Lower leg skin (tissue), 3 donors: Measurements from ENCODE around the gene SRSF1.

ENCODE experiments used
- POLR2A ChIP-seq, 2 donors: fragments of 450-650 bp; IDR thresholded peaks; one replicate each; pipeline ENCODE4 v1.6.1; 2016 to 2017; ENCODE audit warnings: antibody characterized with exemption in 2 of 2, mild to moderate bottlenecking in 1 of 2, moderate library complexity in 1 of 2
- TF ChIP-seq, protein P1 (sequence below), 3 donors: fragments of 450-650 bp; IDR thresholded peaks; one replicate each; pipeline ENCODE4 v1.5.1; 2016; ENCODE audit warnings: antibody characterized with exemption in 3 of 3, mild to moderate bottlenecking in 3 of 3, moderate library complexity in 2 of 3

DNA sequence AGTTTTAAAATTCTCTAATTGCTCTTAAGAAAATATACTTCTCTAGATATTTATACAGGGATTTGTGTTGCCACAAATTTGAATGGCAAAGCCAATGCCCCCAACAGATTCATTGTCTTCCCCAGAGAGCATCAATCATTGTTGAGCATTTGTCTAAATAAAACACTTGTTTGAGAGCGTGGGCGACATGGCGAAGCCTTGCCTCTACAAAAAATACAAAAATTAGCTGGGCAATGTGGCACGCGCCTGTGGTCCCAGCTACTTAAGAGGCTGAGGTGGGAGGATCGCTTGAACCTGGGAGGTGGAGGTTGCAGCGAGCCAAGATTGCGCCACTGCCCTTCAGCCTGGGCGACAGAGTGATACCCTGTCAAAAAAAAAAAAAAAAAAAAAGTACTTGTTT, 13.4 kb upstream of the SRSF1 start:
- no peak for TF ChIP-seq POLR2A (IDR thresholded peaks at IDR 0.05)
- TF ChIP-seq, protein P1, sequence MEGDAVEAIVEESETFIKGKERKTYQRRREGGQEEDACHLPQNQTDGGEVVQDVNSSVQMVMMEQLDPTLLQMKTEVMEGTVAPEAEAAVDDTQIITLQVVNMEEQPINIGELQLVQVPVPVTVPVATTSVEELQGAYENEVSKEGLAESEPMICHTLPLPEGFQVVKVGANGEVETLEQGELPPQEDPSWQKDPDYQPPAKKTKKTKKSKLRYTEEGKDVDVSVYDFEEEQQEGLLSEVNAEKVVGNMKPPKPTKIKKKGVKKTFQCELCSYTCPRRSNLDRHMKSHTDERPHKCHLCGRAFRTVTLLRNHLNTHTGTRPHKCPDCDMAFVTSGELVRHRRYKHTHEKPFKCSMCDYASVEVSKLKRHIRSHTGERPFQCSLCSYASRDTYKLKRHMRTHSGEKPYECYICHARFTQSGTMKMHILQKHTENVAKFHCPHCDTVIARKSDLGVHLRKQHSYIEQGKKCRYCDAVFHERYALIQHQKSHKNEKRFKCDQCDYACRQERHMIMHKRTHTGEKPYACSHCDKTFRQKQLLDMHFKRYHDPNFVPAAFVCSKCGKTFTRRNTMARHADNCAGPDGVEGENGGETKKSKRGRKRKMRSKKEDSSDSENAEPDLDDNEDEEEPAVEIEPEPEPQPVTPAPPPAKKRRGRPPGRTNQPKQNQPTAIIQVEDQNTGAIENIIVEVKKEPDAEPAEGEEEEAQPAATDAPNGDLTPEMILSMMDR (IDR thresholded peaks at IDR 0.05) = no peak
